Activated CD4-positive, alpha-beta T cell treated with anti-CD3 and anti-CD28 coated beads for 4 hours (primary cell): ENCODE data around the gene MUC13.

ENCODE experiments used
- DNase-seq, 2 donors: peaks; one replicate each; pipeline ENCODE4 v3.0.0-alpha.2; 2020

Gene MUC13

DNA sequence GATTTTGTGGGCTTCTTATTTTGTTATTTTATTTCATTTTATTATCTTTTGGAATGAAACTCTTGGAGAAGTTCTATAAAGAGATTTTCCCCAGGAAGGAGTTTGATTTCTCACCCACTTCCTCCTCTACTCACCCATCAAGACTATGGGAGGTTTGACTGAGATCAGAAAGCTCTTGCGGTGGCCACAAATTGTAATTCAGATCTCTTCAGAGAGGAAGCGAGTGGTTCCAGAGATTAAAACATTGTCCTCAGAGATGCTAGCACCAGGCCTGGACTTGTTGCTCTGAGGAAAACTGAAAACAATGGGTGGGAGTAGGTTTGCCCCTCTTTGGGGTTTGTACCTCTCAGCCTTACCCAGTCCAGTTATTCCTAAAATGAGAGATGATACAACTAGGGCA, 8.1 kb upstream of the MUC13 start:
- no peak for DNase-seq

DNA sequence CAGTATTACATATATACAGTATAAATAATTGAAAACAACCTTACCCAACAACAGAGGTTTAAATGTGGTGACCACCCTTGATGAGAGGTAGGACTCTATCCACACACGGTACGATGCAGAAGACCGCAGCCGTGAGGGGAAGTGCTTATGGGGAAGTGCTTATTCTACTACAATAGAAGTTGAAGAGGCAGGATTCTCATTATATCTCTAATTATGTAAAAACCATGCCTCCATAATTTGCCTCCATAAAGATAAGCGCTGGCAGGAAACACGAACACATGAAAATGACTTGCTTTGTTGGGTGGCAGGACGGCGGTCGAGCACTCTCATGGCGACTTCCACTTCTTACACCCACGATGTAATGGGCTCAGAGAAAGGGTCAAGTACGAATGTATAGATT, 7.2 kb upstream of the MUC13 start:
- DNase-seq, result no peak

DNA sequence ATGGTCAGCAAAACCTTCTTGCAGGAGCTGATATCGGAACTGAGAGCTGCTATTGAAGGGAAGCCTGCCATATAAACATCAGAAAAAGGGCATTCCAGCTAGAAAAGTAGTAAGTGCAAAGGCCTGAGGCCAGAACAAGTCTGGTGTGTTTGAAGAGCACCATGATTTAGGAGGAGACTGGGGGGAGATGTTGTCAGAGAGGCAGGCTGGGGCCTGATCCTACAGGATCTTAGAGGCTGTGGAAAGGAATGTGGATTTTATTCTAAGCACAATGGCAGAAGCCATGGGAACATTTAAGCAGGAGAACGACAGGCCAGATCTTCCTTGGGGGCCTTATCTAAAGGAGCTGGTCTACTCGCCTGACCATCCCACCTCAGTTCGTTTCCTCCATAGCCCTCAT, 5.1 kb upstream of the MUC13 start:
- no peak for DNase-seq

DNA sequence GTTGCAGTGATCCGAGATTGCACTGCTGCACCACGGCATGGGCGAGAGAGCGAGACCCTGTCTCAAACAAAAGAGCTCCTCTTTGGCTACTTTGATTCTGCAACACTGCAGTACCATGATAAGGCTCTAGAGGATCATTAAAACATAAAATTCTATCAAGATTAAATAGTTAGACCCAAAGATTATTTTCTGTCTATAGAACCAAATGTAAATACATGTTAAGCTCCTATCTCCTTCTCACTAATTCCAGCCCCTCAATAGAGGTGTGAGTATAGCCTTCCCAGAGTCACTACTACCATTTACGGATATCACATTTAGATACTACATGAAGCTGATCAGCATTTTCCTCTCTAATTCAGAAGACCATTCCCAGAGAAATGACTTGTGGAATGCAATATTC, 4.3 kb upstream of the MUC13 start:
- no peak for DNase-seq

DNA sequence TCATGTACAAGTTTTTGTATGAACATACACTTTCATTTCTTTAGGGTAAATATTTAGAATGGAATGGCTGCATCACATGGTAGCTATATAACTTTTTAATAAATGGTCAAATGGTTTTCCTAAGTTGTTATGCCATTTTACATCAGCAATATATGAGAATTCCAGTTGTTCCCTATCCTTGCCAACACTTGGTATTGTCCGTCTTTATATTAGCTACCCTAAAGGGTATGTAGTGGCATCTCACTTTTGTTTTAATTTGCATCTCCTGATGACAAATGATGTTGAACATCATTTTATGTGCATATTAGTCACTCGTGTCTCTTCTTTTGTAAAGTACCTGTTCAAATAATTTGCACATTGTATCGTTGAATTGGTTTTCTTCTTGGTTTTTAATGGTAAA, 2.5 kb upstream of the MUC13 start:
- DNase-seq, result no peak

DNA sequence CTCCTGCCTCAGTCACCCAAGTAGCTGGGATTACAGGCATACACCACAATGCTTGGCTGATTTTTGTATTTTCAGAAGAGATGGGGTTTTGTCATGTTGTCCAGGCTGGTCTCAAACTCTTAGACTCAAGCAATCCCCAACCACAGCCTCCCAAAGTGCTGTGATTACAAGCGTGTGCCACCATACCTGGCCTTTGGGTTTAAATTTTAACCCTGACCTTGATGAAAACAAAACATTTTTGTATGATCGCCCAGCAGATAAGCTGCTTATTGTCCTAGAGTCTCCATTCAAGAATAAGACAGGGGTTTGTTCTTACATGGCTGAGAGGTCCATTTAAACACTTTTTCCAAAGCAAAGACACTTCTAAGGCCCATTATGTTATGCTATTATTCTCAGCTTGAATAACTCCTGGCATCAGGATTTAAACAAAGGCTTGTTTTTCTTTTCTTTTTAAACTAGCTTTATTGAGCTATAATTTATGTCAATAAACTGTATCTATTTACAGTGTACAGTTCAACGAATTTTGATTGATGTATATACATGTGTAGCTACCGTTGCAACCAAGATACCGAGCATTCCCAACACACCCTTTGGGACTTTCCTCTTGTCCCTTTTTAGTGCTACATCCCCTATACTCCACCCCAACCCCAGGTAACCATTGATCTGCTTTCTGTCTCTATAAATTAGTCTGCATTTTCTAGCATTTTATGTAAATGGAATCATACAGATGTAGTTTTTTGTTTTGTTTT, 1.4 kb upstream of the MUC13 start:
- no peak for DNase-seq

DNA sequence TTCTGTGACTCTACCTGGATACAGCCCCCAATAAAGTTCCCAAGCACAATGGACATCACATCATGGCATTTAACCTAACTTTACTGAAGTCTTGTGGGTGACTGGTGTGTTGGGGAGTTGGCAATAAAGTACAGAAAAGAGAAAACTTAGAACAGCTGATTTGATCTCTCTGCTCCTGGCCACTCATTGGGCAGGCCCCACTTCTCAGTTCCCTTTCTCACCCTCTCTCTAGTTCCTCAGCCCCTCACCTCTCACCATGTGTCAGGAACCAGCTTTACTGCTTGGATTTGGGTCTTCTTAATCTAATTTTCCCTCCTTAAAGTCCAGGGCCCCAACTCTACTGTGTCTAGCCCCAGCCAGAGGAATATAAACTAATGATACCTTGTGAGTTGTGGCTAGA, 713 bp upstream of the MUC13 start:
- no peak for DNase-seq

DNA sequence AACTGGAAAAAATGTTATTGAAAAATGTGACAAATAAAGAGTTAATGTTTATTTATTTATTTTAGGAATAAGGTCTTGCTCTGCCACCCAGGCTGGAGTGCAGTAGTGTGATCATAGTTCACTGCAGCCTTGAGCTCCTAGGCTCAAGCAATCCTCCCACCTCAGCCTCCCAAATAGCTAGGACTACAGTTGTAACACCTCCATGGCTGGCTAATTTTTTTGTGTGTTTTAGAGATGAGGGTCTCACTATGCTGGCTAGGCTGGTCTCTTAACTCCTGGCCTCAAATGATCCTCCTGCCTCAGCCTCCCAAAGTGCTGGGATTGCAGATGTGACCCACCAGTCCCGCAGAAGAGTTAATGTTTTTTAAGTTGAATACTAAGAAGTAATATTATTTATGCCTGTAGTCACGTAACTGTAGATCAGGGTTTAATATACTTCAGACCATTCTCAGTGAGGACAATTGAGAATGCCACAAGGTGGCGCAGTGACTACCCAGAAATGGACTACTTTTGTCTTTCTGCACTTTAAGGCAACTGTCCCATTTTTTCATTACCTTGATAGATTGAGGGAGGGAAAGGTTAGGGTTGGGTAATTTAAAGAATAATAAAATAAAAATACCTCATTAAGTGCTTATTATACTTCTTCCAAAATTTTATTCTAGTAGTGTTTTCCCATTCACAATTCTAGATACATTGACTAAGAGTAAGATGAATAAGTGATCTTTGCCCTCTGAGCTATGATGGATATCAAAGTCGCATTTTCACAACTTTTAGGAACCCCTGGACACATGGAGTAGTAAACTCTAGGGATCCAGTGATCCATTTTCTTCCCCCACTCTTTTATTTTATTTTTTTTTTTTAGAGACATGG, 6.0 kb downstream of the MUC13 start:
- peak; percentile 38 to 61 for DNase-seq

DNA sequence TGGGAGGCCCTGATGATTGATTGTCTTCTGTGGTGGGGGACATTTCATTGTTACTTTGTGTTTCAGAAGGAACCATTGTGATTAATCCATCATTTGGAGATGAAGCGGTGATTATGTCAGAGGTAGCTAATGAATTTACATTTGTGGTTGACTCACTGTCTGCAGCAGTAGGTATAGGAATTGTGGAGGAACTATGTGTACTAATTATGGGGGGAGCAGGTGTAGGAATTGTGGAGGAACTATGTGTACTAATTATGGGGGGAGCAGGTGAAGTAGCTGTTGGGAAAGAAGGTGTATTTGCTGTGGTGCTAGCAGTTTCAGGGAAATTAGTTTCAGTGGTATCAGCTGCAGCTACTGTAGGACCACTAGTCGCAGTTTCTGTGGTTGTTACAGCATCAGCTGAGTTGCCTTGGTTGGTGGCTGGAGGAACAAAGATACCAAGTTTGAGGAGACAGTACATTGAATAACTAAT, 6.9 kb downstream of the MUC13 start:
- no peak for DNase-seq

DNA sequence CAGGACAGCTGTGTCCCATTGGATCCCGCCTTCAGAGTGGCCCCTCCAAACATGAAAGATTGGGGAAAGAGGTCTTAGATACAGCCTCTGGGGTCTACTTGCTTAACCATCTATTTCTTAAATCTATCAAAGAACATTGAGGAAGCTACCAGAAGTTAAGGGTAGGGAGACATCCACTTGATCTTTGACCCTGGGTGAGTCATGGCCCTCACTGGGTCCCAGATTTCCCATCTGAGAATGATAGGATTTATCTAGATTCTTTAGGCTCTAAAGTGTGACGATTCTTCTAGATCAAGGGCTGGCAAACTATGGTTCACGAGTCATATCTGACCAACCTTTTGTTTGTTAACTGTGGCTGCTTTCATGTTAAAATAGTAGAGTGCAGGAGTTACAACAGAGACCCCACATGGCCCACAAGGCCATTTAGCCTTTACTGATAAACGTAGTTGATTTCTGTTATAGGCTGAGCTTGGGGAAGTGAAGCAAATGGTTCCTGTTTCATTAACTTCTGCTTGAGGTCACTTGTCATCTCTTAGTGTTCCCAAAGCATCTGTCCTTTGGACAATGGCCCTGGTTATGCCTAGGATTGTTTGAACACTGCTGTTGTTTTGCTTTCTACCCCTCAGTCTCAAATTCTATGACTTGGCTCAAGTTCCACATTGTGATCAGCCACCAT, 8.0 kb downstream of the MUC13 start:
- DNase-seq, result no peak

DNA sequence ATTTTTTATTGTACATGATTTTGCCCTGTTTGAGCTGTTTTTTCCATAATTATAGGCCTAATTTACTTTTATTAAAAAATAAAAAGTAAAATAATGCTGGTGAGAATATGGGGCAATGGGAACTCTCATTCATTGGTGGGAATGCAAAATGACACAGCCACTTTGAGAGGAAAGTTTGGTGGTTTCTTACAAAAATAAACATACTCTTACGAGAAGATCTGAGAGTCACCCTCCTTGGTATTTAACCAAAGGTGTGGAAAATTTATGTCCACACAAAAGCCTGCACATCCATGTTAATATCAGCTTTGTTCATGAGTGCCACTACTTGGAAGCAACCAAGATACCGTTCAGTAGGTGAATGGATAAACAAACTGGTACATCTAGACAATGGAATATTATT, 9.8 kb downstream of the MUC13 start:
- DNase-seq, result no peak

DNA sequence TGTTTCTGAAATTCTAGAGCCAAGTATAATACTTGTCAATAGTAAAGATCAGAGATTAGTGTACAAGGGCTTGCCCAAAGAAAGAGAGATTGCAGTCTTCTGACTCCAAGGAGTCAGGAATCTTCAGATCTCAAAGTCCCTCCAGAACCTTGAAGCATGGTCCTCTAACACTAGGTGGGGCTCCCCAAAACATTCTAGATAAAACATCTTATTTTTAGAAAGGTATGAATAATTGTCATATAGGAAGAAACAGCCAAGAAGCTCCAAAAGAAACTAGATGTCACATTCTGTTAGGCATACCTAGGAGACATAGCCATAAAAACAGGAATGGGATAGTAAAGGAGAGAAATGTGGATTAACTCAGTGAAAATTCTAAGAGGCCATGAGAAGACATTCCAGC, 10.7 kb downstream of the MUC13 start:
- DNase-seq, result no peak

DNA sequence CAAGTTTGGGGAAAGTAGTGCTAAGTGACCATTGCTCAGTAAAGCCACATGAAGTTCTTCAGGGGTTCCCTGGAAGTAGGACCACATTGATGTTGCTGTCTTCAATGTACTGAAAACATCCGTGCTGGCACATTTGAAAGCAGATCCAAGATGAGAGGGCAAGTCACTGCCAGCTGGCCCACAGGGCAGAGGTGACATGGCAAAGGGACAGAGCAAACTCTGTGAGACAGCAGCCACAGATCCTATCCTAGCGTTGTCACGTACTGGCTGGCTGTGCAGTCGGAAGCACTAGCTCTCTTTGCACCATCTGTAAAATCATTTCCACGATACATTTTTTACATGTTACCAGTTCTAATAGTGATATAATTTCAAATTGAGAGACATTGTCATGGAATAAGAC, 13.8 kb downstream of the MUC13 start:
- no peak for DNase-seq

DNA sequence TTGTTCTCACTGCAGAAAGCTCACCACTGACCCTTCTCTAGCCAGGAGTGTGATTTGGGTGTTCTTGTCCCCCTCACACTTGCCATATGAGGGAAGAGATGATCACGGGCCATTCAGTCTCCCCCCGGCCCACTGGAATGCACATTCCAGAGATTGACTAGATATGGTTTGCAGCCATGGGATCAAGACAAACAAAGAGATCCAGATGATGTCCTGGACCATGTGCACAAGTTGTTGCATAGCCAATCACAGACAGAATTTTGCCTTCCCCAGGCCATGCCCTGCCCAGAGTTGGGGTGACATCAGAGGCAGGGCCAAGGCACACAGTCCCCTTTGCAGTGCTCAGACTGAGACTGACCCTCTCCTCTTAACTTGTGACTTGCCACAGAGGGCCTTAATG, 14.8 kb downstream of the MUC13 start:
- DNase-seq, result no peak

DNA sequence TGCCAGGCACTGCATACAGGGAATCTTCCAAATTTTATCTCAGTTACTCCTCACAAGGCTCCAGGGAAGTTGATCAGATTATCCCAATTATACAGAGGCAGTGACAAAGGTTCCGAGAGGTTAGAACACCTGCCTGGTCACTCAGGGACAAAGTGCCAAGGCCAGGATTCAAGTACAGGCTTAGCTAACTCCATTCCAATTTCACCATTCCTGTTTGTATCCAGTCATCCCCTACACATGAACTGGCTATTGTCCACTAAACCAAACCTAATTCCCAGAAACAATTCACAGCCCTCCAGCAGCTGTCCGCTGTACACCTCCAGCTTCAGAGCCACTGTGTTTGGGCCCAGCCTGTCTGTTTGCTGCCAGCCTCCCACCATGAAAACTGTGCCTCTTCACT, 16.0 kb downstream of the MUC13 start:
- DNase-seq, result no peak

DNA sequence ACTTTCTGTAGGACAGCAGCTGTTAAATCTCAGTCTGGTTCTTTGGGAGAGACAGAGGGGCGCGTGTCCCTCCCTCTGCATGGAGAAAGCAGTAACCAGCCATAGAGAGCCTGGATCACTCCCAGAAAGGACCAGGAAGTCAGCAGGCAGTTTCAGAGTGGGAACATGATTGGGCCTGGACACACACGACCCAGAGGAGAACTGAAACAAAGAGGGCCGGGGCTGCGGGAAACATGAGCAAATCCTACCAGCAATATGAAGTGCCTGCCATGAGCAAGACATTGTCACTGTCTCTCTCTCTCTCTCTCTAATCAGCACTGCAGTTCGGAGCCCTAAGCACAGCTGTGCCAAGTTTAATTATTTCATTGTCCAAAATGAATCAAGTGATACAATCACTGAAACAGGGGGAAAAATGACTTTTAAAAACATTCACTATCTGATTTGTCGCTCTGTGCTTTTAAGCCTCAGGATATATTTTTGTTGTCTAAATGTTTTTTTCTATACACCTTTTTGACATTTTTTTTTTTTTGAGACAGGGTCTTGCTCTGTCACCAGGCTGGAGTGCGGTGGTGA, 17.6 kb downstream of the MUC13 start:
- no peak for DNase-seq

DNA sequence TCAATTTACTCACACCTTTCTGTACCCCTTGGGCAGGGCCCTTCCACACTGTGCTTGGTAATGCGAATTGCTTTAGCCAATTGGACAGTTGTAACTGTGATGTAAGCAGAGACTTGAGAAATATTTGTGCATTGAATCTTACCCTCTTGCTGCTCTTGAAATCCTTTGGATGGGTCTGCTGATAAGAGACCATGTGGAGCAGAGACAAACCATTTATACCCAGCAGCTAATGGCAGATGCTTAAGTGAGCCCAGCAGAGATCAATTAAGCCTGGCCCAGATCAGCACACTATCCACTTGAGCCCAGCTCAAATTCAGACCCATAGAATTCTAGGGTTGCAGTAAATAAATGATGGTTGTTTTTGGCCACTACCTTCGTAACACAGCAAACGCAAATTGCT, 19.3 kb downstream of the MUC13 start:
- DNase-seq, result no peak

DNA sequence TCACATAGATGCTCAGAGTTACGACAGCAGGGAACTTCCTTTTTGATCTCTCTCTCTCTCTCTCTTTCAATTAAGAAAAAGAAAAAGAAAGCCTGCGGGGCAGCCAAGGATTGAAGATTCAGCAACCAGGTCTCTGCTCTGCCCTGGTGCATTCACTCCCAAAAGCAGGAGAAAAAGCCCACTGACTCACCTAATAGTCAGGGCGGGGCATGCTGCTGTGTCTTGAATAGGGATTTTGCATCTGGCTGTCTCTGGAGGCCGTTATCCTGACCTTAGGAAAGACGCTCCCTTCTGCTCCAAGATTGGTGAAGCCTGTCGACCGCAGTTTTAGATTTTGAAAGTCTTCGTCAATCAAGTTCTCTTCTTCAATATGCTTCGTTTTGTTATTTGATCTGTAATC, 26.6 kb downstream of the MUC13 start:
- no peak for DNase-seq

DNA sequence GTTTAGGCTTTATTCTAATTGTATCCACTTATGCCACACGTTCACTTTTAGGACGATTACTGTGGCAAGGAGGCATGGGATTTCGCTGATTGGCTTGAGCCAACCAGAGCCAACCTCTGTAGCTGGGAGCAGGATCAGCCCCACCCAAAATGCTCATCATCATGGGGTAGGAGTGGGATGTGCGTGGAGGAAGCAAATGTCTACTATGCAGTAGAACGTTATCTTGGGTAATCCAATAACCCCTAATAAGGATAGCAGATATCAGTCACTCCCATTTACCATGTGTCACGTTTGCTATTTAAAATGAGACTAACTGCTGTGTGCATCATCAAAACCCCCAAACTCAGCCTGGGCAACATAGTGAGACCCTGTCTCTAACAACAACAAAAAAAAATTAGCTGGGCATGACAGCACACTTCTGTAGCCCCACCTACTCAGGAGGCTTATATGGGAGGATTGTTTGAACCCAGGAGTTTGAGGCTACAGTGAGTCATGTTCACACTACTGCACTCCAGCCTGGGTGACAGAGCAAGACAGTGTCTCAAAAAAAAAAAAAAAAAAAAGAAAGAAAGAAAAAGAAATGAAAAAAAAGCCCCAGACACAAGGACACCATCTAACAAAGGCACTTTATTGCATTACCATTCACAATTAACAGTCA, 29.6 kb downstream of the MUC13 start:
- DNase-seq, result no peak

DNA sequence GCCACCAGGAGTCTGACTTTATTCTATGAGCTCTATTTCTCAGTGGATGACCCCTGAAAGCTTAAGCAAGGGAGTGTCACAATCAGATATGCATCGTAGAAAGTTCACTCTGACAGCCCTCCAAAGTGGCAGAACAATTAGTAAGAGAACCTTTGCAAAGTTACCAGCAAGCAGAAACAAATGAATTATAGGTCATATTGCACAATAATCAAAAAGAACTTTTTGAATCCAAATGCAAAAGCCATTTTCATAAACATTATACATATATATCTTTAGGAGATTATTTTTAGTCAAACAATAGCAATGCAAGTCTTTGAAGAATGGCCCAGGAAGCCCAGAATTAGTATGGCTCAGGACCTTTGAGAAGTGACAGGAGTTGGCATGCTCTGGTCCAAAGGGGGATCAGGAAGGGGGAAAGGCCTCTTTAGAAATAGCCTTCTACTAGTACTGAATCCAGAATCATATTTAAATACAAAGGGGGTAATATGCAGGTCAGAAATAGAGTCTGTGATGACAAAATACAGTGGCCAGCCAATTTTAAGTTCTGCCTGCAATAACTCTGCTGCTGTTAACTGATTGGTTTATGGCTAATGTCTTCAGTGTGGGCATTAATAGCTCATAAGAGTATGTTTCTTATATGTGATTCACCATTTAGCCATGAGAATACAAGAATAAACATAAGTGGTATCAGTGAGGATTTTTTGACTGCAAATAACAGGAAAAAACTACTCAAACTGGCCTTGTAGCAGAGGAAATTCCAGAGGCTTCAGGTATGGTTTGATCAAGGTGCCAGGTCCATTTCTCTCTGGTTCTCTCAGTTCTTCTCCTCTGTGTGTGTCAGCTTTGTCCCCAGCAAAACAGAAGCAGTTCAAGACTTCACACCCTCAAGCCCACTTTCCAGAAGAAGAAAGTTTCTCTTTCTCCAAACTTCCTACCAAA, 30.4 kb downstream of the MUC13 start:
- no peak for DNase-seq

DNA sequence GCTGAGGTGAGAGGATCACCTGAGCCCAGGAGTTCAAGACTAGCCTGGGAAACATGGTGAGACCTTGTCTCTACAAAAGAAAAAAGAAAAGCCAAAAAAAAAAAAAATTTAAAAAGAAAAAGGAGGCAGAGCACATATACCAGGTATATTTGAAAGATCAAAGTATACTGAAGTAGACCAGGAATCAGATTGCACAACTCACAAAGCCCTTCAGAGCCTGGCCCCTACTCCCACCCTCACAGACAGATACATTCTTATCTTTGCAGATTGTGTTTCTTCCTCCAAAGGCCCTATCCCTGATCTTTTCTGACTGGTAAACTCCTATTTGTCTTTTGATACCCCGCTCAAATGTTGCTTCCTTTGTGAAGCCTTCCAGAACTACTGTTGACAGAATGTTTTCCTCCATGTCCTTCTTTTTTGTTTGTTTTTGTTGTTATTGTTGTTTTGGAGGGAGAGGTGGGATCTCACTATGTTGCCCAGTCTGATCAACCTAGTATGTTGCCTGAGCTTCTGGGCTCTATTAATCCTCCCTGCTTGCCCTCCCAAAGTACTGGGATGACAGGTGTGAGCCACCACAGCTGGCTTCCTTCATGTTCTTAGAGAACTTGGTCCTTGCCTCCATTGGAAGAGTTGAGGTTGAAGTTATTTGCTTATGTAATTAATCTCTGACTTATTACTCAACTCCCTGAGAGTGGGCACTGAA, 37.6 kb downstream of the MUC13 start:
- no peak for DNase-seq
